Glutamatergic neuron (in vitro differentiated cells): ENCODE results near the gene MAP3K21. TPM values are rescaled to one million over a fixed set of nuclear protein-coding genes. Genes with fewer than 3 reads are reported as not detected.
A peak's percentile ranks its signal among the peaks of the same experiment; 100 is the strongest.

Source experiments
- DNase-seq: peaks from one replicate; pipeline ENCODE4 v3.0.0; 2022
- H3K27ac Mint-ChIP-seq: one replicate; pipeline ENCODE4 v1.8.0; 2020; ENCODE audit warnings: mild to moderate bottlenecking, mixed read lengths, inconsistent platforms; ENCODE audit not compliant: unreplicated experiment
- H3K27me3 Mint-ChIP-seq: one replicate; pipeline ENCODE4 v1.8.0; 2020; ENCODE audit warnings: mild to moderate bottlenecking, moderate library complexity, mixed read lengths, inconsistent platforms; ENCODE audit not compliant: unreplicated experiment
- H3K36me3 Mint-ChIP-seq: one replicate; pipeline ENCODE4 v1.8.0; 2020; ENCODE audit warnings: mild to moderate bottlenecking, mixed read lengths, inconsistent platforms; ENCODE audit not compliant: unreplicated experiment
- H3K4me1 Mint-ChIP-seq: one replicate; pipeline ENCODE4 v1.8.0; 2020; ENCODE audit warnings: mild to moderate bottlenecking, low read depth, mixed read lengths, inconsistent platforms; ENCODE audit not compliant: unreplicated experiment
- H3K4me3 Mint-ChIP-seq: one replicate; pipeline ENCODE4 v1.8.0; 2020; ENCODE audit warnings: mild to moderate bottlenecking, mixed read lengths, inconsistent platforms; ENCODE audit not compliant: unreplicated experiment
- H3K9me3 Mint-ChIP-seq: one replicate; pipeline ENCODE4 v1.8.0; 2020; ENCODE audit warnings: mild to moderate bottlenecking, moderate library complexity, mixed read lengths, inconsistent platforms; ENCODE audit not compliant: unreplicated experiment
- total RNA-seq: library from RNA; stranded (reverse); fragmentation: NEBNext Ultra II Directional; extraction: Animal tissue kit (Norgen Biotek cat#: 25700); gene quantifications from one replicate; pipeline ENCODE4 v1.2.1, GENCODE V29; 2021; ENCODE audit not compliant: unreplicated experiment
- TF ChIP-seq, protein P1 (sequence below): fragments of 200-600 bp; sonication (generic); IDR thresholded peaks from one replicate; pipeline ENCODE4 v1.5.0; 2021; ENCODE audit not compliant: partially characterized antibody, unreplicated experiment

Gene MAP3K21
- total RNA-seq, 1 donor from 2014 or later, result 0.25 TPM

DNA sequence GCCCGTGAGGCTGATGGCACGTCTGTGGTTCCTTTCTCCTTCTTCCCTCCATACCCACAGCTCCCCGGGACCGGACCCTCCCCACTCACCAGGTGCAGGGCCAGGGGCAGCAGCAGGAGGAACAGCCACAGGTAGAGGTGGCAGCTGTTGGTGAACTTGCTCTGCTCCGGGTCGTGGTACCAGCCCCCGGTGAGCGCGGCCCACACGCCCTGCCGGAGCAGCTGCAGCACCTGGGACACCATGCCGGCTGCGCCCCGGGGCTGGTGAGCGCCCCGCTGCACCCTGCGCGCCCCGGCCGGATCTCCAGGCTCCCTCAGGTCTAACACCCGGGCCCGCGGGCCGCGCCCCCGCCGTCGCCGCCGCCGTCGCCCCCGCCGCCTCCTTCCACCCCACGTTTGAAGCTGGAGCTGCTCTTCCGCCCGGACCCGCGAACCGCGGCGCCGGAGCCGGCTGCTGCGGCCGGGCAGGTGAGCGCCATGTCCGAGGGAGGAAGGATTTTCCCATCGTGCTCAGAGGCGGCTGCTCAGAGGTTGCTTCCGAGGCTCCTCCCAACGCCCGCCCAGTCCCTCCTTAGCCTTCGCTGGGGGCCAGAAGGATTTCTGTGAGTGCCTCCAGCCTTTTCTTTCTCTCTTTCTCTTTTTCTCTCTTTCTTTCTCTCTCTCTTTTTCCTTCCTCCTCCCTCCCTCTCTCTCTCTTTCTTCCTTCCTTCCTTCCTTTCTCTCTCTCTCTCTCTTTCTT is 32.1 kb upstream of the MAP3K21 start, which contains the start of gene PCNX2:
TSS of gene PCNX2 (minus strand) at position 489 of the 738 bp plus-strand sequence. CDS start at position 242, 247 bp downstream.
- peaks cover 5% of the 10 kb centered on the region for H3K9me3 Mint-ChIP-seq
- peak within 1 kb of the TSS; percentile 96 for H3K4me3 Mint-ChIP-seq
- TF ChIP-seq, protein P1, sequence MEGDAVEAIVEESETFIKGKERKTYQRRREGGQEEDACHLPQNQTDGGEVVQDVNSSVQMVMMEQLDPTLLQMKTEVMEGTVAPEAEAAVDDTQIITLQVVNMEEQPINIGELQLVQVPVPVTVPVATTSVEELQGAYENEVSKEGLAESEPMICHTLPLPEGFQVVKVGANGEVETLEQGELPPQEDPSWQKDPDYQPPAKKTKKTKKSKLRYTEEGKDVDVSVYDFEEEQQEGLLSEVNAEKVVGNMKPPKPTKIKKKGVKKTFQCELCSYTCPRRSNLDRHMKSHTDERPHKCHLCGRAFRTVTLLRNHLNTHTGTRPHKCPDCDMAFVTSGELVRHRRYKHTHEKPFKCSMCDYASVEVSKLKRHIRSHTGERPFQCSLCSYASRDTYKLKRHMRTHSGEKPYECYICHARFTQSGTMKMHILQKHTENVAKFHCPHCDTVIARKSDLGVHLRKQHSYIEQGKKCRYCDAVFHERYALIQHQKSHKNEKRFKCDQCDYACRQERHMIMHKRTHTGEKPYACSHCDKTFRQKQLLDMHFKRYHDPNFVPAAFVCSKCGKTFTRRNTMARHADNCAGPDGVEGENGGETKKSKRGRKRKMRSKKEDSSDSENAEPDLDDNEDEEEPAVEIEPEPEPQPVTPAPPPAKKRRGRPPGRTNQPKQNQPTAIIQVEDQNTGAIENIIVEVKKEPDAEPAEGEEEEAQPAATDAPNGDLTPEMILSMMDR, result no peak
- DNase-seq, result peak; percentile 84
- H3K36me3 Mint-ChIP-seq, result no peaks in the 10 kb centered on the region
- peaks cover 6% of the 10 kb centered on the region for H3K4me1 Mint-ChIP-seq
- peaks cover 4% of the 10 kb centered on the region for H3K27me3 Mint-ChIP-seq
- H3K27ac Mint-ChIP-seq, result peak within 1 kb of the TSS; percentile 91

- Mint-ChIP-seq H3K4me3 (peak overlapping the region; percentile 87), H3K27me3 (peaks cover 4% of the 10 kb centered on the region), H3K9me3 (peaks cover 5% of the 10 kb centered on the region), H3K4me1 (peaks cover 6% of the 10 kb centered on the region), H3K27ac (peak overlapping the region; percentile 36), H3K36me3 (no peaks in the 10 kb centered on the region)
- no peak for DNase-seq
- TF ChIP-seq, protein P1, result no peak
These were observed 31.6 kb upstream of the MAP3K21 start for GRCh38 chr1:233295975-233296322.

- H3K9me3 Mint-ChIP-seq, result peaks cover 5% of the 10 kb centered on the region
- H3K27ac Mint-ChIP-seq, result no peak overlapping the region
- TF ChIP-seq, protein P1, result no peak
- no peak overlapping the region for H3K4me3 Mint-ChIP-seq
- H3K36me3 Mint-ChIP-seq, result no peaks in the 10 kb centered on the region
- peaks cover 4% of the 10 kb centered on the region for H3K4me1 Mint-ChIP-seq
- DNase-seq, result no peak
- H3K27me3 Mint-ChIP-seq, result peaks cover 4% of the 10 kb centered on the region
These were observed 28.1 kb upstream of the MAP3K21 start for GRCh38 chr1:233299450-233299849.

GRCh38 chr1:233300326-233300725 is 27.2 kb upstream of the MAP3K21 start:
- Mint-ChIP-seq H3K4me1 (peaks cover 4% of the 10 kb centered on the region), H3K27me3 (peaks cover 4% of the 10 kb centered on the region), H3K4me3 (no peak overlapping the region), H3K27ac (no peak overlapping the region), H3K9me3 (peaks cover 1% of the 10 kb centered on the region), H3K36me3 (no peaks in the 10 kb centered on the region)
- TF ChIP-seq, protein P1, result no peak
- no peak for DNase-seq

GRCh38 chr1:233304489-233305102 is 22.9 kb upstream of the MAP3K21 start:
- no peak for DNase-seq
- Mint-ChIP-seq H3K27ac (no peak overlapping the region), H3K4me3 (no peak overlapping the region), H3K27me3 (no peaks in the 10 kb centered on the region), H3K36me3 (no peaks in the 10 kb centered on the region), H3K9me3 (no peaks in the 10 kb centered on the region), H3K4me1 (no peaks in the 10 kb centered on the region)
- TF ChIP-seq, protein P1, result peak; percentile 72
